ENCODE data around the gene ARNT2. TPM values are rescaled to one million over a fixed set of nuclear protein-coding genes. Genes with fewer than 3 reads are reported as not detected.

ARNT2 gene
- polyA plus RNA-seq, 3 donors, result 63.6 to 68.3 (median 67.9) TPM

- DNase-seq (ENCODE audit: low read depth in 3 of 3, low spot score in 2 of 3), result no peak
Measured at GRCh38 chr15:80568298-80568697, 164.1 kb downstream of the ARNT2 start.

DNA sequence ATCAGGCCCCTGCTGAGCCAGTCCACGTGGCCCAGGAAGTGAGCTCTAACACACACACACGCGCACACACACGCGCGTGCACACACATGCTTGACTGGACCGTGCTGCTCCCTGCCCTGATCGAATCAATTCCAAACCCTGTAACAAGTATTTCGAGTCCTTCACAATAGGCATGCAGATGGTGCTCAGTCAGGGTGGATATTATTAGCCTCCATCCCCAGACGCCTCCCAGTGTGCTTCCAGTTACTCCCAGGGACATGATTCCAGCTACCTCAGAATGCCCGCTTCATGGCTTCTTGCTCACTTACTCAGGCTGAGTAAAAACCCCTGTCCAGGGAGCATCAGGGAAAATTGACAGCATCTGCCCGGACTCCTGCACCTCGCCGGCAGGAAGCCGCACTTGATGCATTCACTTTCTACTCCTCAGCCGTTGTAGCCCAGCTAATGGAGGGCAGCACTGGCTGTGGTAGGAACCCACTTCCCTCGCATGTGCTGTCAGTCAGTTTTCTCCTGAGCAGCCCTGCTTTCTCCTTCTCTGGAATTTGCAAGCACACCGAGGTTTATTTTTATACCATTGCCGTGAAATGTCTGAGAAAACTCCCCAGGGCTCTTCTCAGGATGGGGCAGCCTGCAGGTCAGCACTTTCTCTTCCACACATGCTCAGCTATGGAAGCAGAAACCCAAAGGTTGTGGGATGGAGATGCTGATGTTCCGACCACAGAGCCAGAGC is 164.9 kb downstream of the ARNT2 start:
- no peak for DNase-seq (ENCODE audit: low read depth in 3 of 3, low spot score in 2 of 3)

DNA sequence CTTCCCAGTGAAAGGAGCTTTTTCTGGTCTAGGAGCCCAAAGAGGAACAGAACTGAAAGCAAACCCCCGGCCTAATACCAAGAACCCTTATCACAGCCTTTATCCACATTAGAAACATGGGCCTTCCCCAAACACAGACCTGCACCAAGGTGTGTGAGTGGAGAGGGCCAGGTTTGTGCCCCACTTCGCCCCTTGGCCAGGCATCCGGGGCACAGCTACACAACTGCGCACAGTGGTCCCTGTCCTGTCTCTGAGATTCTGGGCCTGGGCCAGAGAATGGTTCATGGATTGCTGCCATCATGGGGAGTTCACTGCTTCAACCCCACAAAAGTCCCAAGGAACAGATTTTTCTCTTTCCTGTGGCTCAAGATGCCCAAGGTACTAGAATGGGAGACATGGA is 165.5 kb downstream of the ARNT2 start:
- no peak for DNase-seq (ENCODE audit: low read depth in 3 of 3, low spot score in 2 of 3)

DNA sequence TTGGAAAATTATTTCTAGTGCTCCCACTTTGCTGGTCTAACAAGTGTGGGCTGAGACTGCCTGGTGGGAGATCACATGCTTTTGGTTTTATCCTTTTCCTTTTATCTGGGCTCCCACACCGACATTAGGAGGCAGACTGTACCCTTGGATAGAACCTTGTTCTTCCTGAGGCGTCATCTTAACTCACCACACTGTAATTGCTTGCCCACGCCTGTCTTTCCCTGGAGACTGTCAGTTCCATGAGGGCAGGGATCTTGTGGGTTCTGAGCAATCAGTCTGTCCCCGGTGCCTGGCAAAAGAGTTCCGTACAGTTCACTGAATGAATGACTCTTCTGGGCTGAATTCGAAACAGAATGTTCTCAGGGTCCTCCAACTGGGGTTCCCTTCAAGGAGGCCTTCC is 166.4 kb downstream of the ARNT2 start:
- no peak for DNase-seq (ENCODE audit: low read depth in 3 of 3, low spot score in 2 of 3)

GRCh38 chr15:80572337-80572736 is 168.2 kb downstream of the ARNT2 start:
- no peak for DNase-seq (ENCODE audit: low read depth in 3 of 3, low spot score in 2 of 3)

- DNase-seq (ENCODE audit: low read depth in 3 of 3, low spot score in 2 of 3), result no peak
Measured at GRCh38 chr15:80573606-80574005, 169.4 kb downstream of the ARNT2 start.

- no peak for DNase-seq (ENCODE audit: low read depth in 3 of 3, low spot score in 2 of 3)
Measured at GRCh38 chr15:80574590-80574989, 170.4 kb downstream of the ARNT2 start.

GRCh38 chr15:80576519-80577090 is 172.4 kb downstream of the ARNT2 start:
- DNase-seq (ENCODE audit: low read depth in 3 of 3, low spot score in 2 of 3), result no peak

- DNase-seq (ENCODE audit: low read depth in 3 of 3, low spot score in 2 of 3), result no peak
Measured at GRCh38 chr15:80577552-80578205, 173.5 kb downstream of the ARNT2 start.

DNA sequence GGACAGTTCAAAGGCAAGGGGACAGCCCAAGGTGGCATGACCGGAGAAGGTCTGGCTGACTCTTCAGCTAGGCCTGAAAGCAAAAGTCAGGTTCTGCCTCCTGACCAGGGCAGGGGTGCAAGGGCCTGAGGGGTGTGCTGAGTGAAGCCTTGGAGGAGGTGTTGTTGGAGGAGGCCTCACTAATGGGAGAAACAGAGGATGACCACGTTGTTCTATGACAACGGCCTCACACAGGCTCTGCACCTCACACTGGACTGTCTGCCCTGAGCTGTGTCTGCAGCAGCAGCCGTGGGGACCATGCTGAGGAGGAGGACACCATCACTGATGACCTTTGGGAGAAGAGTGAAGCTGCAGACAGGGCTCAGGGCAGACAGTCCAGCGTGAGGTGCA is 174.0 kb downstream of the ARNT2 start:
- DNase-seq (ENCODE audit: low read depth in 3 of 3, low spot score in 2 of 3), result no peak

DNA sequence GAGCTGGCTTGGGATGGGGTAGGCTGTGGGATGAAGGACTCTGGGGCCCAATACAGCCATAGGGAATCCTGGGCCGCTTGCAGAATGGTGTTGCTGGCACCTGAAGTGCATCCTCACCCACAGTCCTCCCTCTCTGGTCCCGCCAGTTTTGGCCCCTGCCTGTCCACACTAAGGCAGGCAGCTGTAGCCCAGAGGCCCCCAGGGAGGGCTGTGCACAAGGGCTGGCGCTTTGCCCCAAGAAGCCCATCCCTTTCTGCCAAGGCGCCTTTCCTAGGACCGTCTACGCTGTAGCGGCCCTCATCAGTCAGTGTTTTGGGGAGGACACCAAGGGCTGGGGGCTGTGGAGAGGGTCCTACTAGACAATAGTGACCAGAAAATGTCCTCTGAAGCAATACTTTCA is 174.7 kb downstream of the ARNT2 start:
- no peak for DNase-seq (ENCODE audit: low read depth in 3 of 3, low spot score in 2 of 3)

DNA sequence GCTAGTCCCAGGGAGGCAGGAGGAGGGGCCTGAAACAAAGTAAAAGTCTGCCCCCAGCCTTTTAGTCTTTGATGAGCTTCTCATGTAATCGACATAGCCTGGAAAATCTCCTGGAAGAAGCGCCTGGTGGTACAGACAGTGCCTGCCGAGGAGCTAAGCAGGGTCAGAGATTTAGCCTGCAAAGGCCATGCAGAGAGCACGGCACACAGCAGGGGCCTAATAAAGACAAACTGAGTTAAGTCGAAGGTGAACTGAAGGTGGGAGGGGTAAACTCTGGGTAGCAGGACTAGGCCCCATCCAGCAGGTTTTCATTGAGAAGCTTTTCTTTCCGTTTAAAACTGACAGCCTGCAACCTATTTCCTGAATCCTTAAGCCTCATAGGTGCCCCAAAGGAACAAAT is 175.4 kb downstream of the ARNT2 start:
- DNase-seq (ENCODE audit: low read depth in 3 of 3, low spot score in 2 of 3), result no peak

DNA sequence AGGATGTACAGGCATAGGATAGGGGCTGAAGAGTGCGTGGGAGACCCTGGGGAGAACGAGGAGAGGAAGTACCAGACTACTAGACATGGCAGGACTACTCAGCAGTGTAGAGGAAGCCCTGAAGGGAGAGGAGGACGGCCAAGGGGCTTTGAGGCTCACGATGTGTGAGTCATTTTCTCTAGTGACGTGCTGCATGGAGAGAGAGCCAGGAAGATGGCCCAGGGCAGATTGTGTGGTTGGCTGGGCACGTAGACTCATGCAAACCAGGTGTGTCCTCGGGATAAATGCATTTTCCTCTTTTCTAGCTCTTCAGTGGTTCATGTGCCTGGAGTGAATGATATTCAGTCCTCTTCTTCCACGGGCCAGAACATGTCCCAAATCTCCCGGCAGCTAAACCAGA is 175.9 kb downstream of the ARNT2 start:
- DNase-seq (ENCODE audit: low read depth in 3 of 3, low spot score in 2 of 3), result no peak

GRCh38 chr15:80580536-80581260 is 176.5 kb downstream of the ARNT2 start:
- DNase-seq (ENCODE audit: low read depth in 3 of 3, low spot score in 2 of 3), result no peak

DNA sequence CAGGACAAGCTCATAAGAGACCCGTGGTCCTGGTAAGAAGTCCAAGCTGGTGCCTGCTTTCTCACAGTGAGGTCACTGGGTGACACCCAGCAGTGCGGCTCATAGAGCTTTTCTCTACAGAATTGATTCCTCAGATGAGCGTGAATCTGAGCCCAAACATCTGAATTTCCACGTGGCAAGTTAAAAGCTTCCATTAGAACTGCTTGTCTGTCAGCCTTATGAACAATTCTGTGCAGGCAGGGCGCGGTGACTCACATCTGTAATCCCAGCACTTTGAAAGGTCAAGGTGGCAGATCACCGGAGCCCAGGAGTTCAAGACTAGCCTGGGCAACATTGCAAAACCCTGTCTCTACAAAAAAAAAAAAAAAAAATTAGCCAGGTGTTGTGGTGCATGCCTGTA is 177.8 kb downstream of the ARNT2 start:
- no peak for DNase-seq (ENCODE audit: low read depth in 3 of 3, low spot score in 2 of 3)

DNA sequence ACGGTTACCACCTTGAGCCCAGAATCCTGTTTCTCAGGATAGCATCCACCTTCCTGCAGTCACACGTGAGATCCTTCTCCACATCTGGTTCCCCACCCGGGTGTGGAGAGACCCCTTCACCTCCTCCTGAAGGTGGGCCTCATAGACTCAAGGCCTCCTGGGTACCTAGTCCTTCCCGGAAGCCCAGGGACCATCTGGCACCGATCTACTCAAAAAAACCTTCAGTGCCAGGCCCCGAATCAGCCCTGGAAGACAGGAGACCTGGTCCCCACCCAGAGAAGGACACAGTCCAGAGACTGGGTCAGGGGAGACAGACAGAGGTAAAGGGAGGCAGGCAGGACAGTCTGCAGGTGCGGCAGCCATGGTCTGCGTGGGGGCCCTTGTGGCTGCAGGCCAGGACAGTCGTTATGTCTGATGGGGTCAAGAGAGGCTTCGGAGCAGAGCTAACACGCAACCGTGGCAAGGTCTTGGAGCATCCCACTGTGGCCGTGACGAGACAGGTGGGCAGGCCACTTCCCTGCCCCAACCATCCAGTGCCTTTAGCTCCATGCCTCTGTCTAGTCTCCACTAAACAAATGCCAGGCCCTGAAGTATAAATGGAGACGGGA is 178.7 kb downstream of the ARNT2 start:
- no peak for DNase-seq (ENCODE audit: low read depth in 3 of 3, low spot score in 2 of 3)

DNA sequence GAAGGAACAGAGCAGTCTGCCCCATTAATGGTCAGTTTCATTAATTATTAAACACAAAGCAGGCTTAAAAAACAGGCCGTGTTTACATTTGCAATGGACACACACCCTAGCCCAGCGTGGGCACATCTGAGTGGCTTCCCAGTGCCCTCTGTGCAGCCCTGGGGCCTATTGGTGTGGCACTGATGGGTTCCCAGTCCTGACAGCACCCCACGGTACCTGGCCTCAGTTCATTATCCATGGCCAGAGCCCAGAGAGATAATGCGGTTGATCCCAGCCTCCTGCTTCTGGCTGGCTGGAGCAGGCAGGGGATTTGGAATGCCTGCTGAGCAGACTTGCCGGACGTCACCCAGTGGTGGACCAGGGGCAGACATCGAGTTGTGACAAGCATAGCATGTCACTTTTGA is 180.4 kb downstream of the ARNT2 start:
- DNase-seq (ENCODE audit: low read depth in 3 of 3, low spot score in 2 of 3), result no peak

DNA sequence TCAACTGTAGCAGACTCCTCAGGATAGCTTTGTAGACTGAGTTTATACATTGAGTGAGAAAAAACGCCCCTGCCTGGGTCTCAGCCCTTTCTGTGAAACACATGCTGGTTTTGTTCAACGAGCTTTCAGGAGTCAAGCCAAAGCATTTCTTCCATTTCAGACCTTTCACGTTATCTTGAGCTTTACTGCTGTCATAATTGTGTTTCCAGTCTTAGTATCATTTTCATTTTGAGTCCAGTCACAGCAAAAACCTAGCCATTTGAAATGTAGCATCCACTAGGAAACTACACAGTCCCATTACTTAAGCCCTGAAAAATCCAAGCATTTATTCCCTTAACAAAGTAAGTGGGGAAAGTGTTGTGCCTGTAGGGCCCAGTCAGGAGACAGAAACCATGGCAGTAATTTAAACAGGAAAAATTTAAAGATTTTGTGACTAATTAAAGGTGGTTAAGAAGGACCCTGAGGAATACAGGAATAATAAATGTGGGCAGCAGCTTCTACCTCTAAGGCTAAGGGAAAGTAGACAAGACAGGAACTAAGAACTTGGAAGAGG is 180.9 kb downstream of the ARNT2 start:
- no peak for DNase-seq (ENCODE audit: low read depth in 3 of 3, low spot score in 2 of 3)

DNA sequence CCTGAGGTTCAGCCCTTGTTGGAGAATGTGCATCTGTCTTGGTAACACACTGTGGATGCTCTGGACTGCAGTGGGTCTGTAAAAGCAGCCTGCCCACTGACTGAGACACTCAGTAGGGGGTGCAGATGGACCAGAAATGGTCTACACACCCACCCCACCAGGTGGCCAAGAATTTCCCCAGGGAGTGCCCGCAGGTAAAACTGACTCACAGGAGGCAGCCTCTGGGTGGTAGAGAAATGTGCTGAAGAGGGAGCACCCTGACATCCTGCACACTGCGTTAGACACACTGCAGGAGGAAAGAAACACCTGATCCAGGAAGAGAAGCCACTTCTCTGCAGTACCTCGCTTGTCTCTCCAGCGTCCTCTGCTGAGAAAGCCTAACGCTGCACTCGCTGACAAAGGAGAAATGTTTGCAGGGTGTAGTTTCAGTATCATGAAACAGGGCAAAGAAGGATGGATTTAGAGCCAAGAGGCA is 181.4 kb downstream of the ARNT2 start:
- no peak for DNase-seq (ENCODE audit: low read depth in 3 of 3, low spot score in 2 of 3)

GRCh38 chr15:80586161-80586560 is 182.0 kb downstream of the ARNT2 start:
- DNase-seq (ENCODE audit: low read depth in 3 of 3, low spot score in 2 of 3), result no peak

GRCh38 chr15:80587007-80587406 is 182.8 kb downstream of the ARNT2 start:
- DNase-seq (ENCODE audit: low read depth in 3 of 3, low spot score in 2 of 3), result no peak

Data from right renal cortex interstitium (tissue), 3 donors.